Keratinocyte (primary cell): ENCODE data around the gene LIX1. TPM values are rescaled to one million over a fixed set of nuclear protein-coding genes. Genes with fewer than 3 reads are reported as not detected.
"Not testable (repeated sequence)": the region's sequence is repeated elsewhere in the genome, so short reads cannot be mapped to it uniquely, and the experiment has no call there.

Experiments
- DNase-seq: peaks from one replicate; pipeline ENCODE4 v3.0.0-alpha.2; 2011; ENCODE audit warnings: low read depth, missing footprints, low spot score
- FAIRE-seq: peaks from 2 replicates; lab custom pipeline; 2011; peaks lifted over from hg19 to GRCh38; lab: Jason Lieb, UNC
- H2AFZ ChIP-seq: 2 replicates; pipeline ENCODE4 v1.6.0; 2012; ENCODE audit warnings: low read length, control low read depth, inconsistent platforms; ENCODE audit not compliant: control insufficient read depth
- H3K27ac ChIP-seq: 2 replicates; pipeline ENCODE4 v1.5.1; 2011; ENCODE audit warnings: low read length; ENCODE audit not compliant: control insufficient read depth, insufficient read depth
- H3K27me3 ChIP-seq: 3 replicates; pipeline ENCODE4 v1.6.0; 2011; ENCODE audit warnings: low read length; ENCODE audit not compliant: control insufficient read depth, insufficient read depth; ENCODE audit errors: extremely low read depth
- H3K36me3 ChIP-seq, 2 experiments: 2 replicates in 1 of 2; 3 replicates in 1 of 2; pipeline ENCODE4 v1.5.1; 2011; ENCODE audit warnings: low read length in 2 of 2, mild to moderate bottlenecking in 1 of 2; ENCODE audit not compliant: control insufficient read depth in 2 of 2, insufficient read depth in 2 of 2; ENCODE audit errors: extremely low read depth in 1 of 2
- H3K4me1 ChIP-seq: 3 replicates; pipeline ENCODE4 v1.5.1; 2011; ENCODE audit warnings: low read length; ENCODE audit not compliant: control insufficient read depth, insufficient read depth; ENCODE audit errors: extremely low read depth
- H3K4me2 ChIP-seq: 3 replicates; pipeline ENCODE4 v1.6.0; 2011; ENCODE audit warnings: low read depth, low read length; ENCODE audit not compliant: control insufficient read depth, insufficient read depth; ENCODE audit errors: extremely low read depth
- H3K4me3 ChIP-seq, 3 experiments: fragments of 200-600 bp in 1 of 3; sonication (generic) in 1 of 3; 2 replicates in 2 of 3; 3 replicates in 1 of 3; pipeline ENCODE4 v1.5.1; 2011 to 2016; ENCODE audit warnings: low read length in 3 of 3, mild to moderate bottlenecking in 3 of 3, control low read depth in 2 of 3, inconsistent platforms in 1 of 3, low read depth in 1 of 3, mixed read lengths in 1 of 3, mixed run types in 1 of 3, moderate library complexity in 1 of 3; ENCODE audit not compliant: control insufficient read depth in 2 of 3, insufficient read depth in 2 of 3; ENCODE audit errors: extremely low read depth in 1 of 3
- H3K79me2 ChIP-seq: 2 replicates; pipeline ENCODE4 v1.6.0; 2012; ENCODE audit warnings: low read length; ENCODE audit not compliant: control insufficient read depth, insufficient read depth
- H3K9ac ChIP-seq: 3 replicates; pipeline ENCODE4 v1.6.0; 2011; ENCODE audit warnings: low read length; ENCODE audit not compliant: control insufficient read depth, insufficient read depth; ENCODE audit errors: extremely low read depth
- H3K9me1 ChIP-seq: 3 replicates; pipeline ENCODE4 v1.6.0; 2011; ENCODE audit warnings: low read length; ENCODE audit not compliant: control insufficient read depth, insufficient read depth; ENCODE audit errors: extremely low read depth
- H3K9me3 ChIP-seq: 2 replicates; pipeline ENCODE4 v1.5.1; 2012; ENCODE audit warnings: low read depth, low read length; ENCODE audit not compliant: control insufficient read depth
- H4K20me1 ChIP-seq: 3 replicates; pipeline ENCODE4 v1.6.0; 2011; ENCODE audit warnings: low read length; ENCODE audit not compliant: control insufficient read depth, insufficient read depth; ENCODE audit errors: extremely low read depth
- CTCF ChIP-seq, 3 experiments: IDR thresholded peaks in 1 of 3; conservative IDR thresholded peaks in 1 of 3; optimal IDR thresholded peaks in 1 of 3; 2 replicates in 2 of 3; 3 replicates in 1 of 3; pipeline versions ENCODE3 to v1.5.1; 2011; ENCODE audit warnings: low read length in 3 of 3, mild to moderate bottlenecking in 3 of 3, moderate library complexity in 2 of 3, control low read depth in 1 of 3, inconsistent platforms in 1 of 3; ENCODE audit not compliant: insufficient read depth in 2 of 3; ENCODE audit errors: extremely low read depth in 1 of 3
- EZH2 ChIP-seq: IDR thresholded peaks from one replicate; pipeline ENCODE4 v1.6.1; 2012; ENCODE audit warnings: inconsistent platforms, mild to moderate bottlenecking, low read length, moderate library complexity
- dilution Hi-C: fragments of 300-500 bp; cut with MboI; formaldehyde crosslinking; loops from one replicate; pipeline ENCODE4 v1.7.0; 2020; ENCODE audit warnings: low sequenced_read_pairs; ENCODE audit not compliant: extremely low pct_ligation_motif_present
- polyA plus RNA-seq, 5 experiments: library from polyadenylated mRNA; depleted of rRNA in 3 of 5; stranded (reverse) in 3 of 5; stranded (forward) in 1 of 5; unstranded in 1 of 5; fragments of >200 nt; gene quantifications; 1 replicate in 1 of 5; 2 replicates in 3 of 5; 3 replicates in 1 of 5; pipeline versions ENCODE4 v1.2.1 to v1.2.3, GENCODE V29; 2011 to 2012; ENCODE audit warnings: missing spikeins in 2 of 5, low read depth in 1 of 5, low replicate concordance in 1 of 5

The LIX1 gene
- polyA plus RNA-seq, 1 donor (not counting 4 experiments of a cell fraction or from before 2014, with no cell fraction given) = not detected

GRCh38 chr5:97087138-97087537 is 55.3 kb downstream of the LIX1 start:
- H3K4me3 ChIP-seq = no peak overlapping the region
- H3K9me3 ChIP-seq = no peaks in the 10 kb centered on the region
- H4K20me1 ChIP-seq = no peaks in the 10 kb centered on the region
- no peaks in the 10 kb centered on the region for H3K36me3 ChIP-seq
- DNase-seq (no peak), FAIRE-seq (no peak)
- H3K79me2 ChIP-seq = no peaks in the 10 kb centered on the region
- no peaks in the 10 kb centered on the region for H3K4me1 ChIP-seq
- peaks cover 11% of the 10 kb centered on the region for H3K27me3 ChIP-seq
- TF ChIP-seq EZH2 = no peak
- no peak for TF ChIP-seq CTCF (optimal IDR thresholded peaks at IDR 0.05 in 1 of 3, IDR thresholded peaks at IDR 0.05 in 1 of 3, conservative IDR thresholded peaks at IDR 0.05 in 1 of 3; ENCODE audit: extremely low read depth in 1 of 3, insufficient read depth in 2 of 3, low read length in 3 of 3)
- H3K4me2 ChIP-seq = no peak overlapping the region
- no peak overlapping the region for H2AFZ ChIP-seq
- H3K9ac ChIP-seq = no peak overlapping the region
- no peak overlapping the region for H3K27ac ChIP-seq
- no peaks in the 10 kb centered on the region for H3K9me1 ChIP-seq
- dilution Hi-C loops = no loop called here

GRCh38 chr5:97085459-97086181 is 56.8 kb downstream of the LIX1 start:
- Histone ChIP-seq H3K36me3 (no peaks in the 10 kb centered on the region), H3K9ac (no peak overlapping the region), H3K27ac (no peak overlapping the region), H4K20me1 (no peaks in the 10 kb centered on the region), H3K79me2 (no peaks in the 10 kb centered on the region), H3K9me1 (no peaks in the 10 kb centered on the region), H3K4me2 (no peak overlapping the region), H3K9me3 (no peaks in the 10 kb centered on the region), H3K27me3 (peaks cover 5% of the 10 kb centered on the region), H2AFZ (no peak overlapping the region), H3K4me1 (no peaks in the 10 kb centered on the region), H3K4me3 (no peak overlapping the region)
- no peak for TF ChIP-seq EZH2
- TF ChIP-seq CTCF (optimal IDR thresholded peaks at IDR 0.05 in 1 of 3, IDR thresholded peaks at IDR 0.05 in 1 of 3, conservative IDR thresholded peaks at IDR 0.05 in 1 of 3; ENCODE audit: extremely low read depth in 1 of 3, insufficient read depth in 2 of 3, low read length in 3 of 3) = no peak
- FAIRE-seq (no peak), DNase-seq (no peak)
- dilution Hi-C loops = no loop called here

- H3K4me2 ChIP-seq, H3K36me3 ChIP-seq, DNase-seq, H2AFZ ChIP-seq, FAIRE-seq, H3K9ac ChIP-seq, H3K79me2 ChIP-seq, H3K9me3 ChIP-seq, H4K20me1 ChIP-seq, H3K27me3 ChIP-seq, H3K27ac ChIP-seq, H3K9me1 ChIP-seq, H3K4me3 ChIP-seq, H3K4me1 ChIP-seq, dilution Hi-C loops: not testable (repeated sequence)
Observed at GRCh38 chr5:97084782-97085458, 57.5 kb downstream of the LIX1 start.
